Upper lobe of left lung (tissue), 4 donors: ENCODE results near the gene AKT2.

Experiments used
- EP300 ChIP-seq, 4 donors: sonication (generic); formaldehyde crosslinking; IDR thresholded peaks; one replicate each; pipeline ENCODE4 v1.5.1; 2017; ENCODE audit warnings: antibody characterized with exemption in 4 of 4, control low read depth in 2 of 4
- POLR2AphosphoS5 ChIP-seq, 2 donors: sonication (generic); formaldehyde crosslinking; IDR thresholded peaks; one replicate each; pipeline ENCODE4 v1.5.1; 2017; ENCODE audit warnings: antibody characterized with exemption in 2 of 2

DNA sequence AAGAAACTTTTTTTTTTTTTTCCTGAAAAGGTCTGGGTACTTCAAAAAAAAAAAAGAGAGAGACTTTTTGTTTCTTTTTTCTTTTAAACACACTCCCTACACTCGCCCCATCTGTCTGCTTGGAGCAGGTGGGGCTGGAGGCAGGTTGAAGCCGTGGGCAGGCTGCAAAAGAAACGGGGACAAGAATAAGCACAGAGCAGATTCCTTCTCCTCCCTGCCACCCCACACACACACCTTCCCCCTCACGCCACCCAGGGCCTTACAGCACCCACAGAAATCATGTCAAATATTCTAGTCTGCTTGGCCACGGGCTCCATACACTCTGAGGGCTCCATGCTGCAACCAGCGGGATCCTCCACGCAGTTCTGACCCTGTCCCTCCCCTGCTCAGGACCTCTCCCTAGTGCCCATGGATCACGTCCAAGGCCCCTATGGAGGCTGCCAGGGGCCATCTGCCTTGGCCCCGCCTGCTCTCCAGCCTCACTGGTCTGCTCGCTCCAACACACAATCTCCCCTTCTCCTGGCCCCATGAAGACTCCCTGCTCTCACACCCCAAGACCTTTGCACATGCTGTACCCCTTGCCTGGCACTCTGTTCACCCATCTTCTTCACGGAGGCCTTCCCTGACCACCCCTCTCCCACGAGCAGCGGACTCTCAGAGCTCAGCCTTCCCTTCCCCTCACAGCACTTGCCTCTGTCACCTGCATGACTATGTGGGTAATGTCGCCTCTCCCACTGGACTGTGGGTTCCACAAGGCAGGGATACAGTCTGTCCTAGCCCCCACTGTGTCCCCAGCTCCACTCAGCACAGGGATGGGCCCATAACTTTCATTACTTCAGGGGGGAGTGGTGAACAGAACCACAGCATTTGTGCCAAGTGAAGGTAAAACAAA, 11.4 kb downstream of the AKT2 start:
- TF ChIP-seq POLR2AphosphoS5 (IDR thresholded peaks at IDR 0.05), result no peak
- TF ChIP-seq EP300 (IDR thresholded peaks at IDR 0.05), result no peak
